ENCODE measurements around the gene PARS2. TPM values are rescaled to one million over a fixed set of nuclear protein-coding genes. Genes with fewer than 3 reads are reported as not detected.

PARS2 gene
- total RNA-seq, 2 experiments from 2014 or later: 5.0 to 6.4 TPM

GRCh38 chr1:54795841-54796468 lies 31.6 kb upstream of the PARS2 start:
- Mint-ChIP-seq H3K4me1 (peaks cover 54% of the 10 kb centered on the region), H3K4me3 (no peak overlapping the region), H3K27me3 (no peaks in the 10 kb centered on the region), H3K9me3 (ENCODE audit: low read depth) (no peaks in the 10 kb centered on the region), H3K36me3 (peaks cover 22% of the 10 kb centered on the region), H3K27ac (no peak overlapping the region)
- CTCF ChIA-PET: interaction anchor here (0.7 to 1.4 kb wide), 4 partner anchors 9 to 123 kb away, joined by 3 to 4 read pairs (median 4); no protein-coding TSS in a partner anchor
- DNase-seq (no peak), ATAC-seq (no peak)

- Mint-ChIP-seq H3K9me3 (ENCODE audit: low read depth) (no peaks in the 10 kb centered on the region), H3K4me3 (no peak overlapping the region), H3K27ac (no peak overlapping the region), H3K4me1 (peaks cover 53% of the 10 kb centered on the region), H3K36me3 (peaks cover 22% of the 10 kb centered on the region), H3K27me3 (no peaks in the 10 kb centered on the region)
- CTCF ChIA-PET: interaction anchor here (0.7 to 1.4 kb wide), 3 partner anchors 10 to 123 kb away, joined by 3 to 4 read pairs (median 4); no protein-coding TSS in a partner anchor
- ATAC-seq (no peak), DNase-seq (no peak)
Observed at GRCh38 chr1:54795356-54795665, 31.0 kb upstream of the PARS2 start.

GRCh38 chr1:54794451-54795355 lies 30.4 kb upstream of the PARS2 start:
- no peaks in the 10 kb centered on the region for H3K27me3 Mint-ChIP-seq
- peaks cover 47% of the 10 kb centered on the region for H3K4me1 Mint-ChIP-seq
- no peaks in the 10 kb centered on the region for H3K9me3 Mint-ChIP-seq (ENCODE audit: low read depth)
- peaks cover 23% of the 10 kb centered on the region for H3K36me3 Mint-ChIP-seq
- CTCF ChIA-PET: interaction anchor here (0.7 to 1.4 kb wide), 5 partner anchors 10 to 122 kb away, joined by 3 to 4 read pairs (median 3); no protein-coding TSS in a partner anchor
- DNase-seq (no peak), ATAC-seq (no peak)
- H3K4me3 Mint-ChIP-seq: no peak overlapping the region
- H3K27ac Mint-ChIP-seq: peak overlapping the region; percentile 16

DNA sequence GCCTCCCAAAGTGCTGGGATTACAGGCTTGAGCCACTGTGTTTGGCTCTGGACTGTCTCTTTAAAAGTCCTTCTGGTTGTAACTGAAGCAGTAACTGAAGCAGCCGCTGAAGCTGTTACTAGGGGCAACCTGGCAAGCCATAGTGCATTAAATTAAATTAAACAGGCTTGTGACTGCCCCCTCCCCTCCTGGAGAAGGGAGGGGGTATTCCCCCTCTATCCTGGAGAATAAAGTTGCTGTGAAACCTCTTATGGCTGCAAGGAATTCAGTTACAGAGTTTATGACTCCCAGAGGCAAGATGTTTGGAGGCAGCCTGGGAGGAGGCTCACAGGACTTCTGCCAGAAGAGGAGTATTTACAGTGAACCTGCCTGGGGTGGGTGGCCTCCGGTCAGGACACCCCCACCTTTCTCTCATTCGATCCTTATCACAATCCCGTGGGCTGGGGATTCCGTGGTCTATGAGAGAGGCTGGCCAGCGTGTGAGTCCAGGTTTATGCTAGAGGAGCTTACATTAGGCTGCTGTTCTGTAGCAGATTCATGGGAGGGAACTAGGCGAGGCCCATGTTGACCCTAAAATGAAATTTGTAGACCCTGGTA lies 28.5 kb upstream of the PARS2 start:
- Mint-ChIP-seq H3K4me1 (peaks cover 32% of the 10 kb centered on the region), H3K27me3 (no peaks in the 10 kb centered on the region), H3K9me3 (ENCODE audit: low read depth) (no peaks in the 10 kb centered on the region), H3K36me3 (peaks cover 19% of the 10 kb centered on the region), H3K4me3 (no peak overlapping the region), H3K27ac (no peak overlapping the region)
- CTCF ChIA-PET: interaction anchor here (0.8 to 3.9 kb wide), 7 partner anchors 8 to 293 kb away, joined by 3 to 24 read pairs (median 3); partner anchors contain the start of gene TTC22
- ATAC-seq (no peak), DNase-seq (no peak)

DNA sequence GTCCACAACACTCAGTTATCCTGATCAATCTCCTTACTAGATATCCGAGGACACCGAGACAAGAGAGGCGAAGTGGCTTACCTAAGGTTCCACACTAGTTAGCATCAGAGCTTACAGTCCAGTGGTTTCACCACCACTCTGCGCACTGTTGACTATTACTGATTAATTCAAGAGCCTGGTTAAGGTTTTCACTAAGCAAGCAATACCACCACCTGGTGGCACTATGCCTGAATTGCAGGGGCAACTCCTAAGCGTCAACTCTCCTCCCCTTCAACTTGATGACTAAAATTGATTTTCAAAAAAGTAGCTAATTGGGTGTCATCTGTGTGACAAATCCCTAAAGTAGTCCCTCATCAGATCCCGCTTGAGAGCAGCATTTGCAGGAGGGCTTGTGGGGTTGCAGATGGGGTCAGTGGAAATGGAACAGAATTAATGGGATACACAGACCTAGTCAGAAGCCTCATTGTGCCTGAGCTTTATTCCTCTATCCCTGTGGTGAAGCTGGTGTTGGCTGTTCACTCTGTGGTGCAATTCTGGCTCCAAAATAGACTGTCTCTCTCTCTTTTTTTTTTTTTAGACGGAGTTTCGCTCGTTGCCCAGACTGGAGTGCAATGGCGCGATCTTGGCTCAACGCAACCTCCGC lies 27.7 kb upstream of the PARS2 start:
- Mint-ChIP-seq H3K9me3 (ENCODE audit: low read depth) (no peaks in the 10 kb centered on the region), H3K27ac (no peak overlapping the region), H3K27me3 (no peaks in the 10 kb centered on the region), H3K36me3 (peaks cover 18% of the 10 kb centered on the region), H3K4me1 (peaks cover 28% of the 10 kb centered on the region), H3K4me3 (no peak overlapping the region)
- peak; percentile 60 for DNase-seq
- no peak for ATAC-seq
- CTCF ChIA-PET: interaction anchor here (0.8 to 3.9 kb wide), 8 partner anchors 9 to 292 kb away, joined by 3 to 24 read pairs (median 4); partner anchors contain the start of gene TTC22

DNA sequence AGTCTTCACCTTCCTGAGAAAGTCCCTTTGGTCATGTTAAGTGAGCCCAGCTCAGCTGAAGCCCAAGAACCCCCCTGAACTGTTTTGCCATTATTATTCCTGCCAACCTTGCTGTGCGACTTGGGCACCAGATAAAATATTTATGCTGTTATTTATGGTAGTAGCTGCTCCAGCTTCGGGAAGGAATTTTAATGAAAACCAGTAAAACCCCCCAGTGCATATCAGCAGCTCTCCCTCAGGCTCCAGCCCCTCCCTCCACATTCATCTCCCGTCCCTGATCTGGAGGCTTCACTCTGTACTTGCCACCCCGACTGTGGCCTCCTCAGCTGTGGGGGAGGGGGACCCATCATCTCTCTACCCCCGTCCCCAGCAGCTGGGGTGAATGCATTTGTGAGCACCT lies 24.1 kb upstream of the PARS2 start:
- Mint-ChIP-seq H3K27ac (no peak overlapping the region), H3K4me1 (peaks cover 4% of the 10 kb centered on the region), H3K27me3 (no peaks in the 10 kb centered on the region), H3K9me3 (ENCODE audit: low read depth) (no peaks in the 10 kb centered on the region), H3K36me3 (peaks cover 18% of the 10 kb centered on the region), H3K4me3 (no peak overlapping the region)
- DNase-seq (no peak), ATAC-seq (no peak)
- CTCF ChIA-PET: interaction anchor here (1.0 kb wide), 1 partner anchor 12 kb away, joined by 8 read pairs; the partner anchor contains the start of gene TTC22

GRCh38 chr1:54787604-54788003 lies 23.3 kb upstream of the PARS2 start:
- ATAC-seq (no peak), DNase-seq (no peak)
- CTCF ChIA-PET: no interaction called here
- Mint-ChIP-seq H3K9me3 (ENCODE audit: low read depth) (no peaks in the 10 kb centered on the region), H3K4me1 (peaks cover 4% of the 10 kb centered on the region), H3K27me3 (no peaks in the 10 kb centered on the region), H3K36me3 (peaks cover 20% of the 10 kb centered on the region), H3K27ac (no peak overlapping the region), H3K4me3 (no peak overlapping the region)

- ATAC-seq (no peak), DNase-seq (no peak)
- CTCF ChIA-PET: no interaction called here
- Mint-ChIP-seq H3K9me3 (ENCODE audit: low read depth) (no peaks in the 10 kb centered on the region), H3K27me3 (no peaks in the 10 kb centered on the region), H3K36me3 (peaks cover 13% of the 10 kb centered on the region), H3K4me1 (peaks cover 4% of the 10 kb centered on the region), H3K4me3 (no peak overlapping the region), H3K27ac (no peak overlapping the region)
Observed at GRCh38 chr1:54786778-54787177, 22.5 kb upstream of the PARS2 start.

- CTCF ChIA-PET: no interaction called here
- Mint-ChIP-seq H3K4me1 (peaks cover 2% of the 10 kb centered on the region), H3K4me3 (no peak overlapping the region), H3K9me3 (ENCODE audit: low read depth) (no peaks in the 10 kb centered on the region), H3K27ac (no peak overlapping the region), H3K27me3 (no peaks in the 10 kb centered on the region), H3K36me3 (peaks cover 13% of the 10 kb centered on the region)
- ATAC-seq (no peak), DNase-seq (no peak)
Observed at GRCh38 chr1:54784066-54784465, 19.7 kb upstream of the PARS2 start.

GRCh38 chr1:54782588-54782987 lies 18.3 kb upstream of the PARS2 start:
- H3K4me3 Mint-ChIP-seq: no peak overlapping the region
- H3K4me1 Mint-ChIP-seq: no peaks in the 10 kb centered on the region
- no peak for ATAC-seq
- no peak overlapping the region for H3K27ac Mint-ChIP-seq
- H3K9me3 Mint-ChIP-seq (ENCODE audit: low read depth): no peaks in the 10 kb centered on the region
- peaks cover 13% of the 10 kb centered on the region for H3K36me3 Mint-ChIP-seq
- CTCF ChIA-PET: no interaction called here
- DNase-seq: no peak
- H3K27me3 Mint-ChIP-seq: no peaks in the 10 kb centered on the region

DNA sequence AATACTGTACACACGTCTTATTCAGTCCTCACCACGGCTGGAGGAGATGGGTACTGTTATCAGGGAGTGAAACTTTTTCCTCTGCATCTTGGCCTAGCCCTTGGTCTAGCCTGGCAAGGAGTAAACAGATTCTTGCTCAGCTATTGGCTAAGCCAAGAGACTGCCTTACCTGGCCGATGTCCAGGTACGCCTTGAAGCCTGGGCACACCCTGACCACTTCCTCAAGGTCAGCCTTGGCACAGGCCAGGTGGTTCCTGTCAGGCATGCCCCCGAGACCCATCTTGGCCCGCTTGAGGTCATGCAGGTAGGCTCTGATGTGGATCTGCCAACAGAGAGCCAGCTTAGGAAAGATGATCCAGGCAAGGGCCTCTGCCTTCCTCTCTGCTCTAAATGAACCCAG lies 17.8 kb upstream of the PARS2 start:
- no peaks in the 10 kb centered on the region for H3K27me3 Mint-ChIP-seq
- CTCF ChIA-PET: no interaction called here
- H3K27ac Mint-ChIP-seq: no peak overlapping the region
- DNase-seq (no peak), ATAC-seq (no peak)
- H3K9me3 Mint-ChIP-seq (ENCODE audit: low read depth): no peaks in the 10 kb centered on the region
- H3K36me3 Mint-ChIP-seq: peaks cover 13% of the 10 kb centered on the region
- no peaks in the 10 kb centered on the region for H3K4me1 Mint-ChIP-seq
- no peak overlapping the region for H3K4me3 Mint-ChIP-seq

GRCh38 chr1:54781023-54781723 lies 16.9 kb upstream of the PARS2 start:
- no peak overlapping the region for H3K27ac Mint-ChIP-seq
- ATAC-seq: no peak
- H3K9me3 Mint-ChIP-seq (ENCODE audit: low read depth): no peaks in the 10 kb centered on the region
- H3K4me3 Mint-ChIP-seq: no peak overlapping the region
- DNase-seq: no peak
- H3K27me3 Mint-ChIP-seq: no peaks in the 10 kb centered on the region
- CTCF ChIA-PET: interaction anchor here (0.9 to 1.3 kb wide), 3 partner anchors 19 to 30 kb away, joined by 3 read pairs; partner anchors contain the start of gene TTC22
- H3K36me3 Mint-ChIP-seq: peaks cover 13% of the 10 kb centered on the region
- no peaks in the 10 kb centered on the region for H3K4me1 Mint-ChIP-seq
